Neutrophil (primary cell): ENCODE results near the gene TSKS.

Experiments used
- H3K27ac ChIP-seq: fragments of 200-600 bp; sonication (generic); 2 replicates; pipeline ENCODE4 v1.5.1; 2016; ENCODE audit warnings: mild to moderate bottlenecking, moderate library complexity
- H3K27me3 ChIP-seq: fragments of 200-600 bp; sonication (generic); 2 replicates; pipeline ENCODE4 v1.6.0; 2016; ENCODE audit warnings: mild to moderate bottlenecking
- H3K36me3 ChIP-seq: fragments of 200-600 bp; sonication (generic); 2 replicates; pipeline ENCODE4 v1.5.1; 2017
- H3K4me1 ChIP-seq, 2 experiments: fragments of 200-600 bp in 1 of 2; sonication (generic) in 1 of 2; 1 replicate in 1 of 2; 2 replicates in 1 of 2; pipeline versions ENCODE4 v1.5.1 to v1.6.1; 2013 to 2016; ENCODE audit warnings: low read depth in 1 of 2, low read length in 1 of 2, mild to moderate bottlenecking in 1 of 2, moderate library complexity in 1 of 2; ENCODE audit not compliant: control insufficient read depth in 1 of 2, insufficient read depth in 1 of 2
- H3K4me3 ChIP-seq, 2 experiments: fragments of 200-600 bp in 1 of 2; sonication (generic) in 1 of 2; 1 replicate in 1 of 2; 2 replicates in 1 of 2; pipeline ENCODE4 v1.5.1; 2013 to 2016; ENCODE audit warnings: low read depth in 1 of 2, low read length in 1 of 2, mild to moderate bottlenecking in 1 of 2, moderate library complexity in 1 of 2
- H3K9me3 ChIP-seq: fragments of 200-600 bp; sonication (generic); 2 replicates; pipeline ENCODE4 v1.5.1; 2016
- CTCF ChIP-seq: fragments of 200-600 bp; sonication (generic); IDR thresholded peaks from 2 replicates; pipeline ENCODE4 v1.5.1; 2016; ENCODE audit warnings: antibody characterized with exemption

Gene TSKS

DNA sequence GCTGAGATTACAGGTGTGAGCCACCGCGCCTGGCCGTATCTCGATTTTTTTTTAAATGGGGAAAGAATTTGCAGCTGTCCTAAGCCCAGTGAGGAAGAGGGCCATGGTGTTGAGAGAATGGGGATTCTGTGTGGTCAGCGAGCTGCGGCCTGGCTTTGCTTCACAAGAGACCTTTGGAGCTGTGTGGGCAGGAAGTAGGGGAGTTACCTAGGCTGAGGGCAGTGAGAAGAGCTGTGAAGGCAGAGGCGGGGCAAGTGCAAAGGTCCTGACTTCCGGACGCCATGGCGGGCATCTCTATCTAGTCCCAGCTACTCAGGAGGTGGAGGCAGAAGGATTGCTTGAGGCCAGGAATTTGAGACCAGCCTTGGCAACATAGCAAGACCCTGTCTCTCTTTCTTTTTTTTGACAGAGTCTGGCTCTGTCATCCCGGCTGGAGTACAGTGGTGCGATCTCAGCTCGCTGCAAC, 8.6 kb upstream of the TSKS start:
- Histone ChIP-seq H3K9me3 (no peaks in the 10 kb centered on the region), H3K27ac (no peak overlapping the region)

DNA sequence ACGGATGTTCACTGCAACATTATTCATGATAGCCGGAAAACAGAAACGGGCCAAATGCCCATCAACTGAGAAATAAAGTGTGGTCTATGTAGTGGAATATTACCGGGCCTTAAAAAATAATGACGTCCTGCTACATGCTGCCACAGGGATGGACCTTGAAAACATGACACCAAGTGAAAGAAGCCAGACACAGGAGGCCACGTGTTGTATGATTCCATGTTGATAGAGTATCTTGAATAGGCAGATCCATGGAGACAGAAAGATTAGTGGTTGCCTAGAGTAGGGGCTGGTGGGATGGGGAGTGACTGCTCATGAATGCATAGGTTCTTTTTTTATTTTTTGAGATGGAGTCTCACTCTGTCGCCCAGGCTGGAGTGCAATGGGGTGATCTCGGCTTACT, 7.4 kb upstream of the TSKS start:
- no peak for TF ChIP-seq CTCF
- Histone ChIP-seq H3K9me3 (no peaks in the 10 kb centered on the region), H3K27ac (no peak overlapping the region), H3K36me3 (peaks cover 21% of the 10 kb centered on the region), H3K4me3 (no peak overlapping the region), H3K4me1 (peaks cover 47 to 53% of the 10 kb centered on the region in 2 experiments), H3K27me3 (no peaks in the 10 kb centered on the region)

More for the DNA sequence above, 8.6 kb upstream of the TSKS start:
- Histone ChIP-seq H3K27me3 (no peaks in the 10 kb centered on the region), H3K4me3 (no peak overlapping the region), H3K36me3 (peaks cover 27% of the 10 kb centered on the region), H3K4me1 (peaks cover 51 to 57% of the 10 kb centered on the region in 2 experiments)
- TF ChIP-seq CTCF: no peak

GRCh38 chr19:49767967-49768581, 5.0 kb upstream of the TSKS start:
- H3K27ac ChIP-seq: peak overlapping the region; percentile 11
- peaks cover 15% of the 10 kb centered on the region for H3K36me3 ChIP-seq
- H3K9me3 ChIP-seq: no peaks in the 10 kb centered on the region
- H3K27me3 ChIP-seq: no peaks in the 10 kb centered on the region
- peak overlapping the region; percentile 79 to 97 for H3K4me3 ChIP-seq
- TF ChIP-seq CTCF: no peak
- H3K4me1 ChIP-seq: peaks cover 25 to 32% of the 10 kb centered on the region in 2 experiments

GRCh38 chr19:49767381-49767780, 4.3 kb upstream of the TSKS start:
- H3K4me1 ChIP-seq: peaks cover 25 to 30% of the 10 kb centered on the region in 2 experiments
- H3K36me3 ChIP-seq: peaks cover 14% of the 10 kb centered on the region
- H3K27me3 ChIP-seq: no peaks in the 10 kb centered on the region
- H3K27ac ChIP-seq: peak overlapping the region; percentile 97
- no peak for TF ChIP-seq CTCF
- no peaks in the 10 kb centered on the region for H3K9me3 ChIP-seq
- peak overlapping the region; percentile 79 to 97 for H3K4me3 ChIP-seq

DNA sequence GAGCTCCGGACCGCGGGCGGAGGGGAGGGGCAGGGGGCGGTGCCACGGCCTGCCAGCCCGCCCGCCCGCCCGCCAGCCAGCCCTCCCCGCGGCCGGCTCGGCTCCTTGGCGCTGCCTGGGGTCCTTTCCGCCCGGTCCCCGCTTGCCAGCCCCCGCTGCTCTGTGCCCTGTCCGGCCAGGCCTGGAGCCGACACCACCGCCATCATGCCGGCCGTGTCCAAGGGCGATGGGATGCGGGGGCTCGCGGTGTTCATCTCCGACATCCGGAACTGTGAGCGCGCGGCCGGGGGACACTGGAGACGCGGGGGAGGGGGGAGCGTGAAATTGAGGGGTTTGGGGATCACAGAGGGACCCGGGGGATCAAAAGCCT, 3.8 kb upstream of the TSKS start, which contains the start of gene AP2A1:
AP2A1 (plus strand) TSS at position 72 of the 370 bp plus-strand sequence; CDS start at position 205, 133 bp downstream.
- H3K36me3 ChIP-seq: peaks cover 13% of the 10 kb centered on the region
- H3K27me3 ChIP-seq: no peaks in the 10 kb centered on the region
- H3K4me3 ChIP-seq: peak within 1 kb of the TSS; percentile 79 to 97
- peaks cover 25 to 30% of the 10 kb centered on the region in 2 experiments for H3K4me1 ChIP-seq
- no peaks in the 10 kb centered on the region for H3K9me3 ChIP-seq
- H3K27ac ChIP-seq: peak within 1 kb of the TSS; percentile 97
- TF ChIP-seq CTCF: no peak
